ENCODE results near the gene VTA1. TPM values are rescaled to one million over a fixed set of nuclear protein-coding genes. Genes with fewer than 3 reads are reported as not detected.
A peak's percentile ranks its signal among the peaks of the same experiment; 100 is the strongest.
"Not testable (repeated sequence)": the region's sequence is repeated elsewhere in the genome, so short reads cannot be mapped to it uniquely, and the experiment has no call there.

Gene VTA1
- total RNA-seq, 1 donor from 2014 or later: 65.3 TPM

DNA sequence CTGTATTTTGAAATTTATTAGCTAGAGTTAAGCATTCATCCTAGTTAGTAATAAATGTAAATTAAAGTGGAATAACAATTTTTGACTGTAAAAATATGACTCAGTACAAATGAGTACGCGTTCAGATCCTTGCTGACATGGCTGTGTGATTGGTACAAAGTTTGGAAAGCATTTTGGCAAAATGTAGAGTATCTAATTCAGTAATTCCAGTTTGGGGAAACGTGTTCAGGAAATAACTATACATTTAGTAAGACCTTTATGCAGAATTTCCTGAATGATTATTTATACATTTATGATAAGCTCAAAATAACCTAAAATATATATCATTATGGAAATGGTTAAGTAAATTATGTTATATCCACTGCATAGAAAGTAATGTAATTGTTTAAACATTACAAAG lies 8.0 kb downstream of the VTA1 start:
- DNase-seq (ENCODE audit: low read depth) (no peak), FAIRE-seq (no peak)
- H3K4me3 Mint-ChIP-seq (ENCODE audit: unreplicated experiment): no peak overlapping the region
- Histone ChIP-seq H3K79me2 (ENCODE audit: insufficient read depth, low read length) (peaks cover 93% of the 10 kb centered on the region), H3K4me3 (ENCODE audit: insufficient read depth, low read depth, low read length) (no peak overlapping the region), H3K4me1 (ENCODE audit: insufficient read depth, low read length) (no peaks in the 10 kb centered on the region), H3K27me3 (ENCODE audit: insufficient read depth, low read length) (no peaks in the 10 kb centered on the region), H3K4me2 (ENCODE audit: low read length) (no peak overlapping the region), H3K9me3 (ENCODE audit: insufficient read depth, low read depth, low read length) (no peaks in the 10 kb centered on the region), H3K9ac (ENCODE audit: low read length) (no peak overlapping the region), H2AFZ (ENCODE audit: low read depth, low read length) (no peak overlapping the region), H3K27ac (ENCODE audit: low read depth, low read length) (no peak overlapping the region), H3K36me3 (ENCODE audit: insufficient read depth, low read length) (no peaks in the 10 kb centered on the region), H4K20me1 (ENCODE audit: insufficient read depth, low read length) (peaks cover 21% of the 10 kb centered on the region)
- TF ChIP-seq, protein P1, sequence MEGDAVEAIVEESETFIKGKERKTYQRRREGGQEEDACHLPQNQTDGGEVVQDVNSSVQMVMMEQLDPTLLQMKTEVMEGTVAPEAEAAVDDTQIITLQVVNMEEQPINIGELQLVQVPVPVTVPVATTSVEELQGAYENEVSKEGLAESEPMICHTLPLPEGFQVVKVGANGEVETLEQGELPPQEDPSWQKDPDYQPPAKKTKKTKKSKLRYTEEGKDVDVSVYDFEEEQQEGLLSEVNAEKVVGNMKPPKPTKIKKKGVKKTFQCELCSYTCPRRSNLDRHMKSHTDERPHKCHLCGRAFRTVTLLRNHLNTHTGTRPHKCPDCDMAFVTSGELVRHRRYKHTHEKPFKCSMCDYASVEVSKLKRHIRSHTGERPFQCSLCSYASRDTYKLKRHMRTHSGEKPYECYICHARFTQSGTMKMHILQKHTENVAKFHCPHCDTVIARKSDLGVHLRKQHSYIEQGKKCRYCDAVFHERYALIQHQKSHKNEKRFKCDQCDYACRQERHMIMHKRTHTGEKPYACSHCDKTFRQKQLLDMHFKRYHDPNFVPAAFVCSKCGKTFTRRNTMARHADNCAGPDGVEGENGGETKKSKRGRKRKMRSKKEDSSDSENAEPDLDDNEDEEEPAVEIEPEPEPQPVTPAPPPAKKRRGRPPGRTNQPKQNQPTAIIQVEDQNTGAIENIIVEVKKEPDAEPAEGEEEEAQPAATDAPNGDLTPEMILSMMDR (IDR thresholded peaks at IDR 0.05; ENCODE audit: insufficient read depth, low read depth, low read length): no peak
- no peak for TF ChIP-seq EZH2 (IDR thresholded peaks at IDR 0.05; ENCODE audit: insufficient read depth, low read length)
- no peak overlapping the region for H3K27ac Mint-ChIP-seq (ENCODE audit: unreplicated experiment)
- peaks cover 11% of the 10 kb centered on the region for H3K4me1 Mint-ChIP-seq (ENCODE audit: low read depth, unreplicated experiment)
- peaks cover 9% of the 10 kb centered on the region for H3K36me3 Mint-ChIP-seq (ENCODE audit: low read depth, unreplicated experiment)
- no peaks in the 10 kb centered on the region for H3K27me3 Mint-ChIP-seq (ENCODE audit: low read depth, unreplicated experiment)
- H3K9me3 Mint-ChIP-seq (ENCODE audit: unreplicated experiment): no peaks in the 10 kb centered on the region

DNA sequence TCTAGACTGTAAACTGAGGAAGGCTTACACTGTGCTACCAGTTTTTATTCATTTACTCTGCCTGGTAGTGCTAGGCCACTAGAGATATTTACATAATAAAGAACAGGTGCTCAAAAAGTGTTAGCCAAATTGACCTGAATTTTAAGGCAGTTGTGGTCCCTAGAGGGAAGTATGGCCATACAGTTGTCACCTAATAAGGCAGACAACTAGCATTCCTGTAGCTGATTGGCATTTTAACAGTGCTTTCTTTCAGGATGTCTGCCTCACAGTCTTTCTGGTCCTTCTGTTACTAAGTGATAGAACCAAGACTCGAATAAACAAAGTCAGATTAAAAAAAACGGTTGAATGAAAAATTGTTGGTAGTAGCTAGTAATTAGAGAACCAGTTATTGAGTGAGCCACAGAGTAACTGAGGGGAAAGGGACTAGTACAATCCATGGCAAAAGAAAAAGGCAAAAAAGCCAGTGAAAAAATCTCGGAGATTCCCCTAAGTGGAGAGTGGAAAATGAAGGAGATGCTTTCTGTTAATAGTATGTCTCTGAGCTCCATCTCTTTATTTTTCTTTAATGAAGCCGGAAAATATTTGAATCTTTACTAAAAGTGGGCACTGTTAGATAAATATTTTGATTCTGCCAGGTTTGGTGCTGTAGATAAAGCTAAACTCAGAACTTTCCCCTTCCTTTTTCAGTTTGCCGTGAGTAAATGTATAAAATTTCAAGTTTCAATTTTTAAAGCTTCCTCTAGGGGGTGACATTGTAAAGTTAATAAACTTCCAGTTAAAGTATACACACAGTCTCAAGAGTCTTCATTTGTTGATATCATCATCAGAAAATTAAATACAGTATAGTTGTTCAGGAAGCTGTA lies 9.1 kb downstream of the VTA1 start:
- peaks cover 93% of the 10 kb centered on the region for H3K79me2 ChIP-seq (ENCODE audit: insufficient read depth, low read length)
- H3K9me3 ChIP-seq (ENCODE audit: insufficient read depth, low read depth, low read length): no peaks in the 10 kb centered on the region
- DNase-seq (ENCODE audit: low read depth) (no peak), FAIRE-seq (no peak)
- no peak overlapping the region for H3K4me3 Mint-ChIP-seq (ENCODE audit: unreplicated experiment)
- no peaks in the 10 kb centered on the region for H3K27me3 ChIP-seq (ENCODE audit: insufficient read depth, low read length)
- H3K9me3 Mint-ChIP-seq (ENCODE audit: unreplicated experiment): no peaks in the 10 kb centered on the region
- no peaks in the 10 kb centered on the region for H3K27me3 Mint-ChIP-seq (ENCODE audit: low read depth, unreplicated experiment)
- H3K4me1 Mint-ChIP-seq (ENCODE audit: low read depth, unreplicated experiment): peaks cover 12% of the 10 kb centered on the region
- no peaks in the 10 kb centered on the region for H3K4me1 ChIP-seq (ENCODE audit: insufficient read depth, low read length)
- TF ChIP-seq, protein P1 (IDR thresholded peaks at IDR 0.05; ENCODE audit: insufficient read depth, low read depth, low read length): peak; percentile 38
- TF ChIP-seq EZH2 (IDR thresholded peaks at IDR 0.05; ENCODE audit: insufficient read depth, low read length): no peak
- peaks cover 8% of the 10 kb centered on the region for H3K36me3 Mint-ChIP-seq (ENCODE audit: low read depth, unreplicated experiment)
- H3K27ac ChIP-seq (ENCODE audit: low read depth, low read length): no peak overlapping the region
- H3K27ac Mint-ChIP-seq (ENCODE audit: unreplicated experiment): peak overlapping the region; percentile 67
- peaks cover 25% of the 10 kb centered on the region for H4K20me1 ChIP-seq (ENCODE audit: insufficient read depth, low read length)
- peak overlapping the region; percentile 41 for H3K9ac ChIP-seq (ENCODE audit: low read length)
- H3K36me3 ChIP-seq (ENCODE audit: insufficient read depth, low read length): no peaks in the 10 kb centered on the region
- H3K4me3 ChIP-seq (ENCODE audit: insufficient read depth, low read depth, low read length): no peak overlapping the region
- peak overlapping the region; percentile 19 for H3K4me2 ChIP-seq (ENCODE audit: low read length)
- H2AFZ ChIP-seq (ENCODE audit: low read depth, low read length): no peak overlapping the region

DNA sequence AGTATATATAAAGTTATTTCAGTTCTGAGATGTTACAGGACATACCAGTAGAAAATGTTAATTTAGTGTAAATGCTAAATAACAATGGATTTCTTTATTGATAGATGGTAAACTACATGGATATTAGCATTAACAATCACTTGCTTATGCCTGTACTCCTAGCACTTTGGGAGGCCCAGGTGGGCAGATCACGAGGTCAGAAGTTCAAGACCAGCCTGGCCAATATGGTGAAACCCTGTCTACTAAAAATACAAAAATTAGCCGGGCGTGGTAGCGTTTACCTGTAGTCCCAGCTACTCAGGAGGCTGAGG lies 9.7 kb downstream of the VTA1 start:
- FAIRE-seq; H3K4me2 ChIP-seq (ENCODE audit: low read length); H3K36me3 Mint-ChIP-seq (ENCODE audit: low read depth, unreplicated experiment): not testable (repeated sequence)

More for the DNA sequence above, 9.7 kb downstream of the VTA1 start:
- not testable (repeated sequence) for H3K4me1 ChIP-seq (ENCODE audit: insufficient read depth, low read length); H3K4me3 Mint-ChIP-seq (ENCODE audit: unreplicated experiment); DNase-seq (ENCODE audit: low read depth); H3K27ac ChIP-seq (ENCODE audit: low read depth, low read length); H3K27me3 ChIP-seq (ENCODE audit: insufficient read depth, low read length); H3K36me3 ChIP-seq (ENCODE audit: insufficient read depth, low read length); H3K4me3 ChIP-seq (ENCODE audit: insufficient read depth, low read depth, low read length); H3K27me3 Mint-ChIP-seq (ENCODE audit: low read depth, unreplicated experiment); H3K27ac Mint-ChIP-seq (ENCODE audit: unreplicated experiment); H2AFZ ChIP-seq (ENCODE audit: low read depth, low read length); H3K9ac ChIP-seq (ENCODE audit: low read length); H3K9me3 ChIP-seq (ENCODE audit: insufficient read depth, low read depth, low read length); H3K9me3 Mint-ChIP-seq (ENCODE audit: unreplicated experiment)
- H3K4me1 Mint-ChIP-seq (ENCODE audit: low read depth, unreplicated experiment): peaks cover 12% of the 10 kb centered on the region
- Histone ChIP-seq H4K20me1 (ENCODE audit: insufficient read depth, low read length) (peaks cover 25% of the 10 kb centered on the region), H3K79me2 (ENCODE audit: insufficient read depth, low read length) (peaks cover 94% of the 10 kb centered on the region)
